Osteocyte (in vitro differentiated cells): Measurements from ENCODE around the gene MAGIX. TPM values are rescaled to one million over a fixed set of nuclear protein-coding genes. Genes with fewer than 3 reads are reported as not detected.

Source experiments
- DNase-seq: peaks from one replicate; pipeline ENCODE4 v3.0.0; 2021; ENCODE audit warnings: mixed read lengths; ENCODE audit not compliant: unreplicated experiment; ENCODE audit errors: extremely low spot score
- H3K27ac Mint-ChIP-seq: one replicate; pipeline ENCODE4 v1.8.0; 2021; ENCODE audit warnings: mild to moderate bottlenecking, mixed read lengths; ENCODE audit not compliant: unreplicated experiment
- H3K27me3 Mint-ChIP-seq: one replicate; pipeline ENCODE4 v1.8.0; 2021; ENCODE audit warnings: mixed read lengths; ENCODE audit not compliant: unreplicated experiment
- H3K36me3 Mint-ChIP-seq: one replicate; pipeline ENCODE4 v1.8.0; 2021; ENCODE audit warnings: mixed read lengths; ENCODE audit not compliant: unreplicated experiment
- H3K4me1 Mint-ChIP-seq: one replicate; pipeline ENCODE4 v1.8.0; 2021; ENCODE audit warnings: mixed read lengths; ENCODE audit not compliant: unreplicated experiment
- H3K4me3 Mint-ChIP-seq: one replicate; pipeline ENCODE4 v1.8.0; 2021; ENCODE audit warnings: mild to moderate bottlenecking, moderate library complexity, mixed read lengths; ENCODE audit not compliant: unreplicated experiment
- H3K9me3 Mint-ChIP-seq: one replicate; pipeline ENCODE4 v1.8.0; 2021; ENCODE audit warnings: mixed read lengths; ENCODE audit not compliant: unreplicated experiment
- total RNA-seq: library from RNA; stranded (reverse); gene quantifications from 2 replicates; pipeline ENCODE4 v1.2.1, GENCODE V29; 2021
- TF ChIP-seq, protein P1 (sequence below): fragments of 200-600 bp; sonication (generic); IDR thresholded peaks from 2 replicates; pipeline ENCODE4 v1.5.0; 2021; ENCODE audit warnings: antibody characterized with exemption, mild to moderate bottlenecking, moderate library complexity

MAGIX gene
- total RNA-seq, 1 donor from 2014 or later, result 2.3 TPM

- Mint-ChIP-seq H3K4me1 (peaks cover 13% of the 10 kb centered on the region), H3K27ac (no peak overlapping the region), H3K4me3 (no peak overlapping the region), H3K9me3 (peaks cover 4% of the 10 kb centered on the region), H3K27me3 (no peaks in the 10 kb centered on the region), H3K36me3 (peaks cover 19% of the 10 kb centered on the region)
- DNase-seq, result no peak
- TF ChIP-seq, protein P1, sequence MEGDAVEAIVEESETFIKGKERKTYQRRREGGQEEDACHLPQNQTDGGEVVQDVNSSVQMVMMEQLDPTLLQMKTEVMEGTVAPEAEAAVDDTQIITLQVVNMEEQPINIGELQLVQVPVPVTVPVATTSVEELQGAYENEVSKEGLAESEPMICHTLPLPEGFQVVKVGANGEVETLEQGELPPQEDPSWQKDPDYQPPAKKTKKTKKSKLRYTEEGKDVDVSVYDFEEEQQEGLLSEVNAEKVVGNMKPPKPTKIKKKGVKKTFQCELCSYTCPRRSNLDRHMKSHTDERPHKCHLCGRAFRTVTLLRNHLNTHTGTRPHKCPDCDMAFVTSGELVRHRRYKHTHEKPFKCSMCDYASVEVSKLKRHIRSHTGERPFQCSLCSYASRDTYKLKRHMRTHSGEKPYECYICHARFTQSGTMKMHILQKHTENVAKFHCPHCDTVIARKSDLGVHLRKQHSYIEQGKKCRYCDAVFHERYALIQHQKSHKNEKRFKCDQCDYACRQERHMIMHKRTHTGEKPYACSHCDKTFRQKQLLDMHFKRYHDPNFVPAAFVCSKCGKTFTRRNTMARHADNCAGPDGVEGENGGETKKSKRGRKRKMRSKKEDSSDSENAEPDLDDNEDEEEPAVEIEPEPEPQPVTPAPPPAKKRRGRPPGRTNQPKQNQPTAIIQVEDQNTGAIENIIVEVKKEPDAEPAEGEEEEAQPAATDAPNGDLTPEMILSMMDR, result no peak
Observed at GRCh38 chrX:49174723-49175122, 12.2 kb downstream of the MAGIX start.

DNA sequence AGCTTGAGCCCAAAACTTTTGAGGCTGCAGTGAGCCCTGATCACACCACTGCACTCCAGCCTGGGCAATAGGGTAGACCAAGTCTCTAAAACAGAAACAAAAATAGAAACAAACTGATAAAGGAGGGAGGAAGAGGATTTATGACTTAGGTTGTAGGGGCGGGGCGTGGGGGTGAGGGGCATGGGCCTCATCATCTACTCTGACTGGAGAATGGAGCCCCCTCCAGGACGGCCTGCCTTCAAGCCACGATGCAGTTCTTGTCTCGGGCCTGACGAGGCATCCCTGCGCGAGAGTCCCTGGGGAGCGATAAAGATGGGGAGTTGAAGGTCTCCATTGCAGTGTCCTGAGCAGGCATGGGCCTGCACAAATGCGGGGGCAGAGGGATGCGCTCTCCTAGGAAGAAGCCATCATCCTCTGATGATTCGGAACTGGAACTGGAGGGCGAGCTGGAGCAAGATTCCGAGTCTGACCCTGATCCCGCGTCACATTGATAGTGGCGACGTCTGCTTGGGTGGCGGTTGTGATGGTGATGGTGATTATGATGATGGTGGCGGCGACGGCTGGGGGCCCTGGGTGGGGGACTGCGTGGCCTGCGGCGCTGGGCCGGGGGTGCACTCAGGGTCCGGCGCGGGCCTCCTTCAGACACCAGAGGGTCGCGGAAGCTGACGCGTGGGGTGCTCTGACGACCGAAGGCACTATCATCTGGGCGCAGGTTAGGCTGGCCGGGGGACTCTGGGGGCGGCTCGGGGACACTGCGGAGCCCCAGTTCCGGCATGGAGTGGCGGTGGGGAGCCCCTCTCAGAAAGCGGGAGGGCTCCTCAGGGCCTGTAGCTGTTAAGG is 13.1 kb downstream of the MAGIX start:
- Mint-ChIP-seq H3K4me1 (peaks cover 13% of the 10 kb centered on the region), H3K4me3 (no peak overlapping the region), H3K36me3 (peaks cover 19% of the 10 kb centered on the region), H3K27ac (no peak overlapping the region), H3K9me3 (peaks cover 4% of the 10 kb centered on the region), H3K27me3 (no peaks in the 10 kb centered on the region)
- no peak for DNase-seq
- TF ChIP-seq, protein P1, result no peak

DNA sequence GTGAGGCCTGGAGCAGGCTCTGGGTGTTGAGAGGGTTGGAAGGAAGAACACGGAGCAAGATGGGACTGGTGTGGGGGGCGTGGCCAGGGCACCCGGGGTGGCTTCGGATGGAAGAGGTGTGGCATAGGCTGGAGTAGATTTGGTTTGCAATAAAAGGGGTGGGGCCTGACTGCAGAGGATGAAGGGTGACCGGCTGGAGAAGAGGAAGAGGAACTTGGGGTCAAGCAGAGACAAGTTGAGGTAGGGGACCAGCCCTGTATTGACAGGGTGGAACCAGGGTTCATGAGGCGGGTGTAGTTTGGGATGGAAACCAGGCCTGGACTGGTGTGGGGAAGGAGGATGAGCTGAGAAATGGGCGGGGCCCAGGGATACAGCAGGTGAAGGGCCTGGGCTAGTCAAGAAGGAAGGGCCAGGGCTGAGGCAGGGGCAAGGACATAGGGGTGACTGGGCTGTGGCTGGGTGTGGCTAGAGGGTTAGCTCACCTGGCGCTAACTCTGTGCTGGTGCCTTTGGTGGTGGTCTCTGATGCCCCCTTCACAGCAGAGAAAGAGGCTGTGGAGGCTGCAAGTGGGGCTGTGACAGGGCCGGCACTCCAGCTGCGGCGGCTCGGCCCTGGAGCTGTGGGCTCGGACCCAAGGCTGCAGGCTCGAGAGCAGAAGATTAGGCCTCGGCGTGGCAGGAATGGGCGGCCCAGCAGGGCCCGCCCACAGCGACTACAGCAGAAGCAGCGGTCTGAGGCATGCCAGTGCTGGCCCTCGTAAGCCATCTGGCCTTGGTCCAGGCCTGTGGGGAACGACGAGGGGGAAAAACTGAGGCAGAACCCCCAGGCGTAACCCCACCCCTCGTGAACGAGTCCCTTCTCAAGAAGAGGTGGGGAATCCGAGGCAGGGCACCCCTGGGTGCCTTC is 14.1 kb downstream of the MAGIX start:
- Mint-ChIP-seq H3K27me3 (no peaks in the 10 kb centered on the region), H3K4me3 (no peak overlapping the region), H3K36me3 (peaks cover 19% of the 10 kb centered on the region), H3K27ac (no peak overlapping the region), H3K4me1 (peaks cover 13% of the 10 kb centered on the region), H3K9me3 (peaks cover 4% of the 10 kb centered on the region)
- TF ChIP-seq, protein P1, result no peak
- DNase-seq, result no peak

- Mint-ChIP-seq H3K36me3 (peaks cover 19% of the 10 kb centered on the region), H3K27ac (peak overlapping the region; percentile 27), H3K4me1 (peaks cover 11% of the 10 kb centered on the region), H3K27me3 (no peaks in the 10 kb centered on the region), H3K9me3 (peaks cover 4% of the 10 kb centered on the region), H3K4me3 (no peak overlapping the region)
- no peak for DNase-seq
- TF ChIP-seq, protein P1, result no peak
Observed at GRCh38 chrX:49177338-49177833, 14.8 kb downstream of the MAGIX start.
